Loucy (cell line): ENCODE measurements around the gene RGMA.
"Not testable (repeated sequence)": the region's sequence is repeated elsewhere in the genome, so short reads cannot be mapped to it uniquely, and the experiment has no call there.

Source experiments
- H2AFZ ChIP-seq: fragments of 200-600 bp; sonication (generic); 2 replicates; pipeline ENCODE4 v1.6.0; 2016; ENCODE audit warnings: antibody characterized with exemption, mild to moderate bottlenecking, low read length, moderate library complexity
- H3F3A ChIP-seq: fragments of 200-600 bp; 2 replicates; pipeline ENCODE4 v1.6.0; 2016; ENCODE audit warnings: antibody characterized with exemption, low read depth, mild to moderate bottlenecking
- H3K27me3 ChIP-seq: fragments of 200-600 bp; sonication (generic); 2 replicates; pipeline ENCODE4 v1.6.1; 2014; ENCODE audit warnings: low read length, mild to moderate bottlenecking; ENCODE audit not compliant: insufficient read depth, poor library complexity, severe bottlenecking
- H3K36me3 ChIP-seq: fragments of 200-600 bp; sonication (generic); 2 replicates; pipeline ENCODE4 v1.6.1; 2016; ENCODE audit warnings: low read length; ENCODE audit not compliant: insufficient read depth
- H3K4me1 ChIP-seq: fragments of 200-600 bp; sonication (generic); 2 replicates; pipeline ENCODE4 v1.5.1; 2014; ENCODE audit warnings: low read length, mild to moderate bottlenecking; ENCODE audit not compliant: insufficient read depth, poor library complexity, severe bottlenecking
- H3K4me2 ChIP-seq: fragments of 200-600 bp; sonication (generic); 2 replicates; pipeline ENCODE4 v1.6.0; 2014; ENCODE audit warnings: antibody characterized with exemption, low read length, low read depth, mild to moderate bottlenecking; ENCODE audit not compliant: poor library complexity, severe bottlenecking
- H3K4me3 ChIP-seq: fragments of 200-600 bp; sonication (generic); 2 replicates; pipeline ENCODE4 v1.5.1; 2014; ENCODE audit warnings: low read length, mild to moderate bottlenecking, mixed read lengths; ENCODE audit not compliant: poor library complexity, severe bottlenecking
- H3K79me2 ChIP-seq: fragments of 200-600 bp; sonication (generic); 2 replicates; pipeline ENCODE4 v1.6.1; 2014; ENCODE audit warnings: low read length; ENCODE audit not compliant: insufficient read depth
- H3K9ac ChIP-seq: fragments of 200-600 bp; sonication (generic); 2 replicates; pipeline ENCODE4 v1.6.0; 2014; ENCODE audit warnings: mild to moderate bottlenecking, low read depth, low read length, moderate library complexity; ENCODE audit not compliant: poor library complexity, severe bottlenecking
- H3K9me2 ChIP-seq: fragments of 200-600 bp; sonication (generic); replicated peaks from 2 replicates; pipeline ENCODE4 v1.6.1; 2016; ENCODE audit warnings: low read depth, low read length, mixed read lengths
- H3K9me3 ChIP-seq: fragments of 200-600 bp; sonication (generic); 2 replicates; pipeline ENCODE4 v1.6.1; 2014; ENCODE audit warnings: mild to moderate bottlenecking, antibody characterized with exemption, low read length, low read depth; ENCODE audit not compliant: insufficient read depth
- H4K20me1 ChIP-seq: fragments of 200-600 bp; sonication (generic); 2 replicates; pipeline ENCODE4 v1.6.0; 2014; ENCODE audit warnings: antibody characterized with exemption, low read length, mild to moderate bottlenecking; ENCODE audit not compliant: insufficient read depth, poor library complexity, severe bottlenecking
- CTCF ChIP-seq: fragments of 200-600 bp; sonication (generic); conservative IDR thresholded peaks from 2 replicates; pipeline ENCODE4 v1.5.1; 2014; ENCODE audit warnings: mild to moderate bottlenecking, antibody characterized with exemption, low read length
- EZH2phosphoT487 ChIP-seq: fragments of 200-600 bp; IDR thresholded peaks from 2 replicates; pipeline ENCODE4 v1.6.1; 2018; ENCODE audit warnings: antibody characterized with exemption, mild to moderate bottlenecking, moderate library complexity, borderline replicate concordance

The RGMA gene

GRCh38 chr15:93042211-93042610 lies 46.8 kb downstream of the RGMA start:
- TF ChIP-seq CTCF (no peak), EZH2phosphoT487 (no peak)
- Histone ChIP-seq H3K36me3 (no peaks in the 10 kb centered on the region), H3K27me3 (no peaks in the 10 kb centered on the region), H3K9me2 (no peaks in the 10 kb centered on the region), H2AFZ (no peak overlapping the region), H3K9me3 (peaks cover 5% of the 10 kb centered on the region; the same call in 1 of the 2 replicates), H4K20me1 (no peaks in the 10 kb centered on the region), H3K9ac (no peak overlapping the region), H3K4me1 (peaks cover 1% of the 10 kb centered on the region), H3K4me2 (no peak overlapping the region), H3K79me2 (no peaks in the 10 kb centered on the region), H3K4me3 (no peak overlapping the region), H3F3A (no peaks in the 10 kb centered on the region)

- no peak for TF ChIP-seq CTCF
- no peak for TF ChIP-seq EZH2phosphoT487
- Histone ChIP-seq H2AFZ (no peak overlapping the region), H3K4me1 (no peaks in the 10 kb centered on the region), H3K4me2 (no peak overlapping the region), H4K20me1 (no peaks in the 10 kb centered on the region), H3K79me2 (no peaks in the 10 kb centered on the region), H3K4me3 (no peak overlapping the region), H3K9me3 (peaks cover under 1% of the 10 kb centered on the region; the same call in 1 of the 2 replicates), H3F3A (no peaks in the 10 kb centered on the region), H3K9me2 (no peaks in the 10 kb centered on the region), H3K27me3 (no peaks in the 10 kb centered on the region), H3K9ac (no peak overlapping the region), H3K36me3 (no peaks in the 10 kb centered on the region)
These were observed 47.9 kb downstream of the RGMA start for GRCh38 chr15:93041159-93041547.

DNA sequence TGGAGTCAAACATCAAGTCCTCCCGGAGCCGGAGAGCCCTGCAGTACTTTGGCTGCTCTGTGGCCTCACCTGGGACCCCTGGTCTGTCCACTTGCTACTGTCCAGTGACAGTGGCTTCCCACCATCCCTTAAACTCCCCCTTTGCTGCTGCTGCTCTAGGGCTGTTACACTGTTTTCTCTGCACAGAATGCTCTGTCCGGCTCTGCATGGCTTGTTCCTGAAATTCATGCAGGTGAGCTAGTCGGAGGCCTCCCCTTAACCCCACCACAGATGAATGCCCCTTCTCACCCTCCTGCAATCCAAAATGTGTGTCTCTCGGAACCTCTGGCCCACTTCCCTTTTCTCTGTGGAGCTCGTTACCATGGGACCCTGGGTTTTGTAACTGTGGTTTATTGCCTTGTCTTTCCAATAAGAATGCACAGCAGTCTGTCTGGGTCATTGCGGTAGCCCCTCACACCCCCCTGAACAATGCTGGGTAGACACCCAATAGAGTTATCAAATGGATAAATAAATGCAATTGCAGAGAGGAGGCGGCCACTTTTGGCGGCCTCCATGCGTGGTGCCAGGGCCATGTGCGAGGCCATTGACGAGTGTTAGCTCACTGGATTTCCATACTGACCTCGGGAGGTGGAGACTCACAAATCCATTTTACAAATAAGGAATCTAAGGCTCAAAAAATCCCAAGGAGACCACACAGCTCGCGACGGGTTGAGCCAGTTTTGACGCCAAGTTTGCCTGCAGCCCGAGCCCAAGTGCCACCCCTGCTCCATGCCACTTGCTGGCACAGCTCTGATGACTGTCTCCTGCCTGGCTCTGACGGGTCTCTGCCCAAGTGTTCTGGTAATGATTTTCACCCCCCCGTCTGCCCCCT lies 48.5 kb downstream of the RGMA start:
- TF ChIP-seq CTCF (no peak), EZH2phosphoT487 (no peak)
- Histone ChIP-seq H2AFZ (no peak overlapping the region), H3K36me3 (no peaks in the 10 kb centered on the region), H3K4me1 (no peaks in the 10 kb centered on the region), H3K9ac (no peak overlapping the region), H3K79me2 (no peaks in the 10 kb centered on the region), H3K27me3 (no peaks in the 10 kb centered on the region), H3K4me2 (no peak overlapping the region), H3F3A (no peaks in the 10 kb centered on the region), H3K9me3 (no peaks in the 10 kb centered on the region), H4K20me1 (no peaks in the 10 kb centered on the region), H3K9me2 (no peaks in the 10 kb centered on the region), H3K4me3 (no peak overlapping the region)

- not testable (repeated sequence) for H2AFZ ChIP-seq, H3F3A ChIP-seq, H3K4me3 ChIP-seq, H4K20me1 ChIP-seq, H3K9me2 ChIP-seq, H3K36me3 ChIP-seq, H3K9ac ChIP-seq, H3K27me3 ChIP-seq, H3K79me2 ChIP-seq, H3K9me3 ChIP-seq, H3K4me2 ChIP-seq, H3K4me1 ChIP-seq
These were observed 49.3 kb downstream of the RGMA start for GRCh38 chr15:93039562-93040287.
